Natural killer cell treated with Interleukin-12 subunit alpha and Interleukin-12 subunit beta and Interleukin-15 and Interleukin-18, amount 100 ng/mL, for 72 hours (primary cell): ENCODE results near the gene RHBDD2. TPM values are rescaled to one million over a fixed set of nuclear protein-coding genes. Genes with fewer than 3 reads are reported as not detected.
"Not testable (repeated sequence)": the region's sequence is repeated elsewhere in the genome, so short reads cannot be mapped to it uniquely, and the experiment has no call there.

Experiments used
- ATAC-seq, 2 donors: fragments of 150-1000 bp; cut with Tn5 transposase in 1 of 2; sonication (Bioruptor Pico), chemical (Tn5 transposase) in 1 of 2; 2 replicates each; pipeline ENCODE4 v1.10.0; 2021
- DNase-seq: peaks from one replicate; pipeline ENCODE4 v3.0.0; 2022; ENCODE audit warnings: low spot score
- H3K27ac Mint-ChIP-seq, 2 donors: 1 replicate in 1 of 2; 2 replicates in 1 of 2; pipeline ENCODE4 v1.8.0; 2022; ENCODE audit warnings: mixed read lengths in 2 of 2, mild to moderate bottlenecking in 1 of 2, moderate library complexity in 1 of 2
- H3K27me3 Mint-ChIP-seq, 2 donors: 1 replicate in 1 of 2; 2 replicates in 1 of 2; pipeline ENCODE4 v1.8.0; 2022; ENCODE audit warnings: mixed read lengths in 2 of 2
- H3K36me3 Mint-ChIP-seq: one replicate; pipeline ENCODE4 v1.8.0; 2022; ENCODE audit warnings: mixed read lengths
- H3K4me1 Mint-ChIP-seq, 2 donors: 1 replicate in 1 of 2; 2 replicates in 1 of 2; pipeline ENCODE4 v1.8.0; 2022; ENCODE audit warnings: low read depth in 2 of 2, mixed read lengths in 2 of 2, mild to moderate bottlenecking in 1 of 2
- H3K4me3 Mint-ChIP-seq: one replicate; pipeline ENCODE4 v1.8.0; 2022; ENCODE audit warnings: mixed read lengths
- H3K9me3 Mint-ChIP-seq: 2 replicates; pipeline ENCODE4 v1.8.0; 2022; ENCODE audit warnings: mixed read lengths
- total RNA-seq, 2 donors: library from RNA; stranded (reverse); gene quantifications; one replicate each; pipeline ENCODE4 v1.2.3, GENCODE V29; 2022

The RHBDD2 gene
- total RNA-seq, 2 donors from 2014 or later = 33.8 to 46.0 TPM

GRCh38 chr7:75870557-75871161 lies 8.2 kb upstream of the RHBDD2 start:
- Mint-ChIP-seq H3K4me3 (no peak overlapping the region), H3K4me1 (peaks cover 11 to 18% of the 10 kb centered on the region in 2 donors), H3K9me3 (no peaks in the 10 kb centered on the region), H3K27ac (no peak overlapping the region), H3K27me3 (peaks cover 6 to 7% of the 10 kb centered on the region in 2 donors), H3K36me3 (no peaks in the 10 kb centered on the region)
- DNase-seq (no peak), ATAC-seq (no peak)

DNA sequence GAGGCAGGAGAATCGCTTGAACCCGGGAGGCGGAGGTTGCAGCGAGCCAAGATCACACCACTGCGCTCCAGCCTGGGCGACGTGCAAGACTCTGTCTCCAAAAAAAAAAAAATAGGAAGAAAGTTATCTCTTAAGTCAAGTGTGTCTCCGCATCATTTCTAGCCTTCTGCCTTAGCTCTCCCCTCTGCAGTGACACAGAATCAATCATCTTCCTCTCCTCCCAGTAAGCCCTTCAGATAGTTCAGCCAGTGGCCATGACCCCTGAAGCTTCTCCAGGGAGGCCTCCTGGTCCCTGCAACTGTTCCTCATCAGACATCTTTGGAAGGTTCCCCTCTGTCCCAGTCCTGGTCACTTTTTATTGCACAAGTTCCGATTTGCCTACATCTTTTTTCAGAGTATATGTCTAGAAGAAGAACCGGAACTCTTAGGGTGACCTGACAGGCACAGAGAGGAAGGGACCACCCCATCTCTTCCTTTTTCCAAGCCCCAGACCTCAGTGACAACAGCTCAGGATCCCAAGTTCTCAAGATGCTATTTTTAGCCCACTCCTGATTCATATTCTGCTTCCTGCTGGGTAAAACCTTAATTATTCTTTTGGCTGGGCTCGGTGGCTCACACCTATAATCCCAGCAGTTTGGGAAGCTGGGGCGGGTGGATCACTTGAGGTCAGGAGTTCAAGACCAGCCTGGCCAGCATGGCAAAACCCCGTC lies 6.6 kb upstream of the RHBDD2 start:
- Mint-ChIP-seq H3K4me1 (peaks cover 2 to 22% of the 10 kb centered on the region in 2 donors), H3K4me3 (no peak overlapping the region), H3K36me3 (no peaks in the 10 kb centered on the region), H3K27ac (peak overlapping the region in 1 of 2 donors; percentile 7), H3K9me3 (no peaks in the 10 kb centered on the region), H3K27me3 (peaks cover 0 to 2% of the 10 kb centered on the region in 2 donors)
- ATAC-seq (no peak), DNase-seq (no peak)

DNA sequence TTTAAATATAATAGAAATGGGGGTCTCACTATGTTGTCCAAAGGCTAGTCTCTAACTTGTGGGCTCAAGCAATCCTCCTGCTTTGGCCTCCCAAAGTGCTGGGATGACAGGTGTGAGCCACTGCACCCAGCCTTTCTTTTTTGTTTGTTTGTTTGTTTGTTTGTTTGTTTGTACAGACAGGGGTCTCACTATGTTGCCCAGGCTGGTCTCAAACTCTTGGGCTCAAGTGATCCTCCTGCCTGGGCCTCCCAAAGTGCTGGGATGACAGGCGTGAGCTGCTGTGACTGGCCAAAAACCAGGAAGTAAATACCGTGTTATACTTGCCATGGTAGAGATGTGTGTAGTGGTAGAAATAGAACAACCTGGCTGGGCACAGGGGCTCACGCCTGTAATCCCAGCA lies 4.7 kb upstream of the RHBDD2 start:
- not testable (repeated sequence) for H3K4me3 Mint-ChIP-seq, H3K36me3 Mint-ChIP-seq, H3K27me3 Mint-ChIP-seq, H3K27ac Mint-ChIP-seq, ATAC-seq, H3K9me3 Mint-ChIP-seq
- DNase-seq = peak; percentile 12
- H3K4me1 Mint-ChIP-seq = peaks cover 11 to 28% of the 10 kb centered on the region in 2 donors

GRCh38 chr7:75875113-75876080 lies 3.4 kb upstream of the RHBDD2 start:
- H3K9me3 Mint-ChIP-seq = no peaks in the 10 kb centered on the region
- peak overlapping the region; percentile 74 to 97 for H3K27ac Mint-ChIP-seq
- DNase-seq (peak; percentile 1), ATAC-seq (no peak)
- H3K4me1 Mint-ChIP-seq = peaks cover 24 to 37% of the 10 kb centered on the region in 2 donors
- H3K36me3 Mint-ChIP-seq = peaks cover 7% of the 10 kb centered on the region
- peak overlapping the region; percentile 61 for H3K4me3 Mint-ChIP-seq
- peaks cover 0 to 2% of the 10 kb centered on the region in 2 donors for H3K27me3 Mint-ChIP-seq

DNA sequence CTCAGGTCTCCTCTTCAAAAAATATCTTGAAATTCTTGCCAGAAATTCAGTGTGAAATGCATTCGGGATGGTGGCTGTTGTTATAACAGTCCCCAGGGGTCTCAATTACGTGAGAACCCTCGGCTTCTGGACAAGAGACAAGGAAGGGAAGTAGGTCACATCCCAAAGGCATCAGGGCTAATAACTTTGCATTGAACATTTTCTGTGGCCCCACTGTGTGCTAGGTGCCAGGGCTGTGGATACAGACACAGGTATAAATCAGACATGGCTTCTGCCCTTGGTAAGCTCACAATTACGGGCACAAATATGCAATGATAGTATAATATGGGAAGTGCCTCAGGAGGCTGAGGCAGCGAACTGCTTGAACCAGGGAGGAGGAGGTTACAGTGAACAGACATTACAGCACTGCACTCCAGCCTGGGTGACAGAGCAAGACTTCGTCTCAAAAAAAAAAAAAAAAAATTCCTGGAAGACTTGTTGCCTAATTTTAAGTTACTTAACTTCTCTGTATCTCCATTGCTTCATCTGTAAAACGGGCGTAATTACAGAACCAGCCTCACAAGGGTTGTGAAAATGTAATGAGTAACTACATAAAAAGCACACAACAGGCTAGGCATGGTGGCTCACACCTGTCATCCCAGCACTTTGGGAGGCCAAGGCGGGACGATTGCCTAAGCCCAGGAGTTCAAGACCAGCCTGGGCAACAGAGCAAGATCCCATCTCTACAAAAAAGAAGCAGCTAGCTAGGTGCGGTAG lies 2.5 kb upstream of the RHBDD2 start:
- Mint-ChIP-seq H3K27ac (peak overlapping the region; percentile 74 to 97), H3K4me1 (peaks cover 25 to 38% of the 10 kb centered on the region in 2 donors), H3K36me3 (peaks cover 7% of the 10 kb centered on the region), H3K9me3 (no peaks in the 10 kb centered on the region), H3K4me3 (peak overlapping the region; percentile 61), H3K27me3 (peaks cover 0 to 2% of the 10 kb centered on the region in 2 donors)
- peak; percentile 74 for DNase-seq
- peak; percentile 45 to 76 for ATAC-seq

DNA sequence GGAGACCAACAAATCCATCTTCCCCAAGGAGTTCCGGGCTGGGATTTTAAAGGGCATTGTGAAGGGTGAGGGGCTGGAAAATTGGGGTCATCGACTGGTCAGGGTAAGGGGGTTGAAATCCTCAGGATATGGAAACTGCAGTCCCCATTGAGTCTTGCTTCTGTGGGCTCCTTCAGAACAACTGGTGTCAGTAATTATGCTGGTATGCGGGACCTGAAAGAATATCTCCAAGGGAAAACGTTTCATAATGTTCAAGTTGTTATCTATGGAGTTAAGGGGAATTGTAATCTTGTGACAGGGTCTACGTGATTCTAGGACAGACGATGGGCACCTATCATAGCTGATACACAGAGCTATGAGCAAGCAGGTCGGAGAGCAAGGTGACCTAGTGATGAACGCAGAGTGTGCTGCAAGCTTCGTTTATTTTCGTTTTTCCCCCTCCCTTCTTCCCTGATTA lies 494 bp upstream of the RHBDD2 start:
- ATAC-seq = peak in 1 of 2 donors; percentile 46
- Mint-ChIP-seq H3K36me3 (peaks cover 15% of the 10 kb centered on the region), H3K27me3 (no peaks in the 10 kb centered on the region), H3K4me3 (peak overlapping the region; percentile 95), H3K4me1 (peaks cover 25 to 39% of the 10 kb centered on the region in 2 donors), H3K27ac (peak overlapping the region; percentile 72 to 97), H3K9me3 (no peaks in the 10 kb centered on the region)
- no peak for DNase-seq

GRCh38 chr7:75879771-75880184 lies 944 bp downstream of the RHBDD2 start:
- ATAC-seq (no peak), DNase-seq (no peak)
- H3K9me3 Mint-ChIP-seq = no peaks in the 10 kb centered on the region
- peaks cover 15% of the 10 kb centered on the region for H3K36me3 Mint-ChIP-seq
- H3K27ac Mint-ChIP-seq = peak overlapping the region; percentile 72 to 93
- peaks cover 25 to 39% of the 10 kb centered on the region in 2 donors for H3K4me1 Mint-ChIP-seq
- H3K27me3 Mint-ChIP-seq = no peaks in the 10 kb centered on the region
- H3K4me3 Mint-ChIP-seq = peak overlapping the region; percentile 95

- H3K9me3 Mint-ChIP-seq = no peaks in the 10 kb centered on the region
- DNase-seq = no peak
- H3K4me3 Mint-ChIP-seq = peak overlapping the region; percentile 95
- ATAC-seq = no peak
- peaks cover 25 to 39% of the 10 kb centered on the region in 2 donors for H3K4me1 Mint-ChIP-seq
- peaks cover 15% of the 10 kb centered on the region for H3K36me3 Mint-ChIP-seq
- H3K27ac Mint-ChIP-seq = peak overlapping the region; percentile 72 to 93
- no peaks in the 10 kb centered on the region for H3K27me3 Mint-ChIP-seq
Observed at GRCh38 chr7:75880242-75880641, 1.4 kb downstream of the RHBDD2 start.

GRCh38 chr7:75881436-75882095 lies 2.7 kb downstream of the RHBDD2 start:
- no peak overlapping the region for H3K27ac Mint-ChIP-seq
- H3K9me3 Mint-ChIP-seq = no peaks in the 10 kb centered on the region
- H3K36me3 Mint-ChIP-seq = peaks cover 15% of the 10 kb centered on the region
- DNase-seq (no peak), ATAC-seq (no peak)
- peak overlapping the region; percentile 14 for H3K4me3 Mint-ChIP-seq
- H3K4me1 Mint-ChIP-seq = peaks cover 25 to 32% of the 10 kb centered on the region in 2 donors
- no peaks in the 10 kb centered on the region for H3K27me3 Mint-ChIP-seq

GRCh38 chr7:75883265-75883824 lies 4.5 kb downstream of the RHBDD2 start:
- not testable (repeated sequence) for H3K27ac Mint-ChIP-seq, H3K4me3 Mint-ChIP-seq, H3K9me3 Mint-ChIP-seq, H3K27me3 Mint-ChIP-seq, ATAC-seq, DNase-seq
- Mint-ChIP-seq H3K36me3 (peaks cover 15% of the 10 kb centered on the region), H3K4me1 (peaks cover 18 to 21% of the 10 kb centered on the region in 2 donors)

DNA sequence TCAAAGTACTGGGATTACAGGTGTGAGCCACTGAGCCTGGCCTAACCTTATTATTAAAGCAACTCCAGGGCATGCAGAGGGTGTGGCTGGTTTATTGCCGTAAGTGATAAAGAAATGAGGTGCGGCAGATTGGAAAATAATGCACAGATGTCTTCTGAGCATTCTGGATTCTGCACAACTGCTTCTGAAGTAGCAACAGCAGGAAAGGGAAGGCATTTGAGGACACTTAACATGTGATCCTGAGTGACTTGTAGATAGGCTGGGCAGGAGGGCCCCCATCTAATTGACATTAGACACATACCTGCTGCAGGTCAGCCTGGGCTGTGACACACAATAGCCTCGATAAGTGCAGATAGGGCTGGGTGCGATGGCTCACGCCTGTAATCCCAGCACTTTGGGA lies 5.6 kb downstream of the RHBDD2 start:
- H3K36me3 Mint-ChIP-seq = peaks cover 12% of the 10 kb centered on the region
- H3K9me3 Mint-ChIP-seq = no peaks in the 10 kb centered on the region
- H3K27me3 Mint-ChIP-seq = no peaks in the 10 kb centered on the region
- ATAC-seq (no peak), DNase-seq (no peak)
- no peak overlapping the region for H3K4me3 Mint-ChIP-seq
- no peak overlapping the region for H3K27ac Mint-ChIP-seq
- peaks cover 11 to 20% of the 10 kb centered on the region in 2 donors for H3K4me1 Mint-ChIP-seq

GRCh38 chr7:75885036-75885435 lies 6.2 kb downstream of the RHBDD2 start:
- Mint-ChIP-seq H3K36me3 (peaks cover 8% of the 10 kb centered on the region), H3K4me3 (no peak overlapping the region), H3K4me1 (peaks cover 5 to 14% of the 10 kb centered on the region in 2 donors), H3K9me3 (no peaks in the 10 kb centered on the region), H3K27ac (no peak overlapping the region), H3K27me3 (no peaks in the 10 kb centered on the region)
- DNase-seq = no peak
- no peak for ATAC-seq
